Measurements from ENCODE around the gene FMO1.

- TF ChIP-seq CTCF (IDR thresholded peaks at IDR 0.05) (no peak), POLR2A (IDR thresholded peaks at IDR 0.05) (no peak)
Observed at GRCh38 chr1:171210355-171210754, 37.9 kb upstream of the FMO1 start.

All from prostate gland (tissue), 2 donors.